ENCODE data around the gene HOXA11. TPM values are rescaled to one million over a fixed set of nuclear protein-coding genes. Genes with fewer than 3 reads are reported as not detected.

The HOXA11 gene
- total and polyA plus RNA-seq, 10 of the 15 experiments (the other 5 are each of a cell fraction or from before 2014, with no cell fraction given) = not detected

DNA sequence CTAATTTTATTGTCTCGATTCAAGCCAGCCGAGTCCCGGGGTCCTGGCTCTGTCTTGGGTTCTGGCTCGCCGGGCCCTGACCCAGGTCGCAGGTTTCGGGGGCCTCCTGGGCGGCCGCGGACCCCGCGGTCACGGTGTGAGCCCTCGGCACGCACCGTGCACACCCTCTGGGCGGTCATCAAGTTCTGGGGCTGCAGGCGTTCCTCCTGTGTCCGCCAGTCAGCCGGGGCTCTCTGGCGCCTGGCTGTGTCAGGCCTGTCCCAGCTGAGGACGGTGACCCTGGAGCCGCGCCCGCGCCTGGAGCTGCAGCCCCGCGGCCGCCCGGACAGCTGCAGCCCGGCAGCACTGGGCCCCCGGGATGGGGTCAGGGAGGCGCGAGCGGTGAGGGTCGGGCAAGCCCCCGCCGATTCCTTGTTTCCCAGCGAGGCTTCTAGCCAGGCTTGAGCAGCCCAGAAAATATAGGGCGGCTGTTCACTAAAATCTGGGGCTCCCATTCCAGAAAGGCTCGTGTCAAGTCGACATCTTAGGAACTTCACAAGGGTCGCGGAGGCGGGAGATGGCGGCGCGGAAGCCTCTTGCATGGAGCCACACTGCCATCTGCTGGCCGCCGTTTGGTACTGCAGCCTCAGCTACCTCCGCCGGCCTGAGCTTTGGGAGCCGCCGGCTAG is 24.4 kb downstream of the HOXA11 start:
- intact Hi-C loops (cut with micrococcal nuclease; ENCODE audit: unreplicated experiment) = loop anchor here (1.0 to 5.0 kb wide), 6 partner anchors 303 to 1268 kb away; no protein-coding TSS in a partner anchor
- no peaks in the 10 kb centered on the region for H3K36me3 ChIP-seq (ENCODE audit: control insufficient read depth in 2 of 2, insufficient read depth in 2 of 2, low read length in 1 of 2)
- FAIRE-seq (peak; percentile 96), ATAC-seq (peak; percentile 89), DNase-seq (ENCODE audit: low read depth, low spot score) (peak; percentile 23)
- H3K4me3 ChIP-seq = peak overlapping the region; percentile 72
- ChIA-PET RAD21 (ENCODE audit: unreplicated experiment) (interaction anchor here (0.6 to 3.8 kb wide), 18 partner anchors 11 to 1268 kb away, joined by 3 to 46 read pairs (median 4); partner anchors contain the start of genes HOXA1 and SNX10), CTCF (interaction anchor here (0.6 to 4.6 kb wide), 30 partner anchors 10 to 1433 kb away, joined by 3 to 100 read pairs (median 4); partner anchors contain the start of gene HOXA3), SMC1A (ENCODE audit: uncharacterized antibody, unreplicated experiment) (interaction anchor here (0.6 to 2.2 kb wide), 16 partner anchors 10 to 1268 kb away, joined by 3 to 15 read pairs (median 4); no protein-coding TSS in a partner anchor), POLR2A (interaction anchor here (0.6 to 1.0 kb wide), 3 partner anchors 294 to 1599 kb away, joined by 3 to 5 read pairs (median 3); no protein-coding TSS in a partner anchor)
- H3K27ac ChIP-seq (ENCODE audit: control insufficient read depth, insufficient read depth) = no peak overlapping the region
- 3% methylated on average over 45 of the region's 54 CpGs for WGBS (ENCODE audit: insufficient coverage, insufficient replicate concordance, low lambda C conversion rate, missing lambda C conversion rate)
- H3K4me1 ChIP-seq (ENCODE audit: control insufficient read depth, insufficient read depth, low read length) = no peaks in the 10 kb centered on the region
- H3K27me3 ChIP-seq (replicated peaks in 1 of 2; ENCODE audit: control insufficient read depth in 2 of 2, insufficient read depth in 2 of 2, low read length in 1 of 2) = peaks cover 17 to 38% of the 10 kb centered on the region in 2 experiments
- H3K79me2 ChIP-seq (ENCODE audit: control insufficient read depth, insufficient read depth, low read length) = no peaks in the 10 kb centered on the region
- H3K9ac ChIP-seq (ENCODE audit: control insufficient read depth, insufficient read depth, low read length) = peak overlapping the region; percentile 30; the same call in 1 of the 2 replicates
- peak overlapping the region; percentile 91 for H2AFZ ChIP-seq (ENCODE audit: control insufficient read depth, low read depth, low read length)
- BruUV-seq (replicated peaks) = no TSS peak
- H4K20me1 ChIP-seq (ENCODE audit: control insufficient read depth, insufficient read depth) = no peaks in the 10 kb centered on the region
- in situ Hi-C loops (cut with MboI) = loop anchor here (25.0 kb wide), 1 partner anchor 1073 kb away; no protein-coding TSS in a partner anchor
- peak overlapping the region; percentile 90 for H3K4me2 ChIP-seq (ENCODE audit: control insufficient read depth, insufficient read depth)
- H3K9me3 ChIP-seq (replicated peaks; ENCODE audit: control insufficient read depth, insufficient read depth, low read length) = peaks cover 2% of the 10 kb centered on the region; the same call in 1 of the 3 replicates
- TF ChIP-seq NR2C2 (IDR thresholded peaks at IDR 0.05; ENCODE audit: borderline replicate concordance, control insufficient read depth, insufficient read length, low read depth) = no peak
- no peak for TF ChIP-seq MYB (IDR thresholded peaks at IDR 0.05; ENCODE audit: borderline replicate concordance, low read depth, low read length)
- TF ChIP-seq ZZZ3 (IDR thresholded peaks at IDR 0.05; ENCODE audit: control insufficient read depth, insufficient read length, low read depth) = no peak
- no peak for TF ChIP-seq SRF (IDR thresholded peaks at IDR 0.05; ENCODE audit: low read depth in 2 of 2, low read length in 2 of 2)
- TF ChIP-seq BRCA1 (IDR thresholded peaks at IDR 0.05; ENCODE audit: low read depth, low read length) = no peak
- TF ChIP-seq, protein P1, sequence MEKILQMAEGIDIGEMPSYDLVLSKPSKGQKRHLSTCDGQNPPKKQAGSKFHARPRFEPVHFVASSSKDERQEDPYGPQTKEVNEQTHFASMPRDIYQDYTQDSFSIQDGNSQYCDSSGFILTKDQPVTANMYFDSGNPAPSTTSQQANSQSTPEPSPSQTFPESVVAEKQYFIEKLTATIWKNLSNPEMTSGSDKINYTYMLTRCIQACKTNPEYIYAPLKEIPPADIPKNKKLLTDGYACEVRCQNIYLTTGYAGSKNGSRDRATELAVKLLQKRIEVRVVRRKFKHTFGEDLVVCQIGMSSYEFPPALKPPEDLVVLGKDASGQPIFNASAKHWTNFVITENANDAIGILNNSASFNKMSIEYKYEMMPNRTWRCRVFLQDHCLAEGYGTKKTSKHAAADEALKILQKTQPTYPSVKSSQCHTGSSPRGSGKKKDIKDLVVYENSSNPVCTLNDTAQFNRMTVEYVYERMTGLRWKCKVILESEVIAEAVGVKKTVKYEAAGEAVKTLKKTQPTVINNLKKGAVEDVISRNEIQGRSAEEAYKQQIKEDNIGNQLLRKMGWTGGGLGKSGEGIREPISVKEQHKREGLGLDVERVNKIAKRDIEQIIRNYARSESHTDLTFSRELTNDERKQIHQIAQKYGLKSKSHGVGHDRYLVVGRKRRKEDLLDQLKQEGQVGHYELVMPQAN (conservative IDR thresholded peaks at IDR 0.05) = no peak
- TF ChIP-seq, protein P2, sequence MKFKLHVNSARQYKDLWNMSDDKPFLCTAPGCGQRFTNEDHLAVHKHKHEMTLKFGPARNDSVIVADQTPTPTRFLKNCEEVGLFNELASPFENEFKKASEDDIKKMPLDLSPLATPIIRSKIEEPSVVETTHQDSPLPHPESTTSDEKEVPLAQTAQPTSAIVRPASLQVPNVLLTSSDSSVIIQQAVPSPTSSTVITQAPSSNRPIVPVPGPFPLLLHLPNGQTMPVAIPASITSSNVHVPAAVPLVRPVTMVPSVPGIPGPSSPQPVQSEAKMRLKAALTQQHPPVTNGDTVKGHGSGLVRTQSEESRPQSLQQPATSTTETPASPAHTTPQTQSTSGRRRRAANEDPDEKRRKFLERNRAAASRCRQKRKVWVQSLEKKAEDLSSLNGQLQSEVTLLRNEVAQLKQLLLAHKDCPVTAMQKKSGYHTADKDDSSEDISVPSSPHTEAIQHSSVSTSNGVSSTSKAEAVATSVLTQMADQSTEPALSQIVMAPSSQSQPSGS (IDR thresholded peaks at IDR 0.05; ENCODE audit: low read length) = no peak
- TF ChIP-seq RFX5 (IDR thresholded peaks at IDR 0.05; ENCODE audit: low read depth, low read length) = no peak
- no peak for TF ChIP-seq POLR2AphosphoS5 (IDR thresholded peaks at IDR 0.05; ENCODE audit: low read length)
- TF ChIP-seq CEBPB (IDR thresholded peaks at IDR 0.05; ENCODE audit: borderline replicate concordance in 1 of 2, low read depth in 2 of 2, low read length in 2 of 2) = no peak
- 0 out of 2 replicates have a peak, but pooled peaks have one; percentile 26 for TF ChIP-seq ZNF207 (IDR thresholded peaks at IDR 0.05; ENCODE audit: borderline replicate concordance)
- no peak for TF ChIP-seq NFIC (IDR thresholded peaks at IDR 0.05; ENCODE audit: low read depth, low read length)
- TF ChIP-seq, protein P3, sequence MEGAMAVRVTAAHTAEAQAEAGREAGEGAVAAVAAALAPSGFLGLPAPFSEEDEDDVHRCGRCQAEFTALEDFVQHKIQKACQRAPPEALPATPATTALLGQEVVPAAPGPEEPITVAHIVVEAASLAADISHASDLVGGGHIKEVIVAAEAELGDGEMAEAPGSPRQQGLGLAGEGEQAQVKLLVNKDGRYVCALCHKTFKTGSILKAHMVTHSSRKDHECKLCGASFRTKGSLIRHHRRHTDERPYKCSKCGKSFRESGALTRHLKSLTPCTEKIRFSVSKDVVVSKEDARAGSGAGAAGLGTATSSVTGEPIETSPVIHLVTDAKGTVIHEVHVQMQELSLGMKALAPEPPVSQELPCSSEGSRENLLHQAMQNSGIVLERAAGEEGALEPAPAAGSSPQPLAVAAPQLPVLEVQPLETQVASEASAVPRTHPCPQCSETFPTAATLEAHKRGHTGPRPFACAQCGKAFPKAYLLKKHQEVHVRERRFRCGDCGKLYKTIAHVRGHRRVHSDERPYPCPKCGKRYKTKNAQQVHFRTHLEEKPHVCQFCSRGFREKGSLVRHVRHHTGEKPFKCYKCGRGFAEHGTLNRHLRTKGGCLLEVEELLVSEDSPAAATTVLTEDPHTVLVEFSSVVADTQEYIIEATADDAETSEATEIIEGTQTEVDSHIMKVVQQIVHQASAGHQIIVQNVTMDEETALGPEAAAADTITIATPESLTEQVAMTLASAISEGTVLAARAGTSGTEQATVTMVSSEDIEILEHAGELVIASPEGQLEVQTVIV (IDR thresholded peaks at IDR 0.05; ENCODE audit: borderline replicate concordance, partially characterized antibody) = no peak
